Measurements from ENCODE around the gene CHSY3. TPM values are rescaled to one million over a fixed set of nuclear protein-coding genes. Genes with fewer than 3 reads are reported as not detected.

CHSY3 gene
- total RNA-seq, 4 donors from 2014 or later, result 3.1 to 6.9 (median 4.1) TPM

DNA sequence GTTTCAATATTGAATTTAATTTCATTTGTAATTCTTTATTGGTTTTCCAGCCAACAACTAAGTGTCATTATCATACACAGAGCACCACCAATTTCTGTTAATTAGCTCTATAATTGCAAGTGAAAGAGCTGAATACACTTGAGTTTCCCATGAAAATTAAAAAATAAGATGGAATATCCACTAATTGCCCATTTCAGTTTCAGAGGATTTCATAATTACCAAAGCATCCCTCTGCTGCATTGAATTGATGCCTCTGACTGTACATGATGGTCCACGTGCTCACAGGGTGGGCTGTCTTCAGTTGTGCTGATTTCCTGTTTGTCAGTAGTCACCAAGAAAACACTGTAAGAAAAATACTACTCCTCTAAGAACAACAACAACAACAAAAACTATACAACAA is 163.8 kb downstream of the CHSY3 start:
- ATAC-seq (ENCODE audit: low FRiP score) (no peak), DNase-seq (ENCODE audit: low spot score) (no peak)
- TF ChIP-seq, protein P1, sequence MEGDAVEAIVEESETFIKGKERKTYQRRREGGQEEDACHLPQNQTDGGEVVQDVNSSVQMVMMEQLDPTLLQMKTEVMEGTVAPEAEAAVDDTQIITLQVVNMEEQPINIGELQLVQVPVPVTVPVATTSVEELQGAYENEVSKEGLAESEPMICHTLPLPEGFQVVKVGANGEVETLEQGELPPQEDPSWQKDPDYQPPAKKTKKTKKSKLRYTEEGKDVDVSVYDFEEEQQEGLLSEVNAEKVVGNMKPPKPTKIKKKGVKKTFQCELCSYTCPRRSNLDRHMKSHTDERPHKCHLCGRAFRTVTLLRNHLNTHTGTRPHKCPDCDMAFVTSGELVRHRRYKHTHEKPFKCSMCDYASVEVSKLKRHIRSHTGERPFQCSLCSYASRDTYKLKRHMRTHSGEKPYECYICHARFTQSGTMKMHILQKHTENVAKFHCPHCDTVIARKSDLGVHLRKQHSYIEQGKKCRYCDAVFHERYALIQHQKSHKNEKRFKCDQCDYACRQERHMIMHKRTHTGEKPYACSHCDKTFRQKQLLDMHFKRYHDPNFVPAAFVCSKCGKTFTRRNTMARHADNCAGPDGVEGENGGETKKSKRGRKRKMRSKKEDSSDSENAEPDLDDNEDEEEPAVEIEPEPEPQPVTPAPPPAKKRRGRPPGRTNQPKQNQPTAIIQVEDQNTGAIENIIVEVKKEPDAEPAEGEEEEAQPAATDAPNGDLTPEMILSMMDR (IDR thresholded peaks at IDR 0.05), result no peak

DNA sequence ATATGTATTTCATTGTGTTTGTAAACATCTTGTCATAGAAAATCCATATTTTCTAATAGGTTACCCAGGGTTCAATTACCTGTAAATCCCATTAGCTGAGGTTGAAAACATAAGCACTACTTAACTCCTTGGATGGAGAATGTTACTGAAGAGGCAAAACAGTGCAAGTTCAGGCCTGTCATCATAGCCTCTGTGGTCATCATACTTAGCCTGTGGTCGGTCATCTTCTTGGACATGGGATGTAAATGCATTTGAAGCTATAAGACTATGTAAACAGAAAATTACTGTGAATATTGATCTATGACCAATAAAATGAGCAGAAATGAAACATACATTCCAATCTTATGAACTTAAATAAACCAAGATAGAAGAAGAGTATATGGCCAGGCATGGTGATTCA is 164.7 kb downstream of the CHSY3 start:
- DNase-seq (ENCODE audit: low spot score) (no peak), ATAC-seq (ENCODE audit: low FRiP score) (no peak)
- TF ChIP-seq, protein P1 (IDR thresholded peaks at IDR 0.05), result no peak

DNA sequence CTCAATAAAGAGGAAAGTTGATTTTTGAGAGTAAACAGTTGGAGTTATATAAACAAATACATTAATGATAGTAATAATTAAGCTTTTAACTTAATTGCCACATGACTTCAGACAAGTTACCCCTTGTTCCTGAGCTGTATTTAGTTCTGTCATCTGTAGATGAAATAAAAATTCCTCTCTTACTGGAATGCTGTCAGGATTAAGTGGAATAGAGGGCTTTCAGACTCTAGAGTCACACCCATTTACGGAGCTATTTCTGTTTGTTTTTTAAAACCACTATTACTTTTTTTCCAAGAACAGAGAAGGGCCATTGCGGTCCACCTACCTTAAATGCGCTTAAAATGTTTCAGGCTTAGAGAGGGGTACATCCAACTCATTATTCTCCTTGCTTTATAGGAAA is 170.6 kb downstream of the CHSY3 start:
- DNase-seq (ENCODE audit: low spot score) (no peak), ATAC-seq (ENCODE audit: low FRiP score) (no peak)
- TF ChIP-seq, protein P1 (IDR thresholded peaks at IDR 0.05), result no peak

DNA sequence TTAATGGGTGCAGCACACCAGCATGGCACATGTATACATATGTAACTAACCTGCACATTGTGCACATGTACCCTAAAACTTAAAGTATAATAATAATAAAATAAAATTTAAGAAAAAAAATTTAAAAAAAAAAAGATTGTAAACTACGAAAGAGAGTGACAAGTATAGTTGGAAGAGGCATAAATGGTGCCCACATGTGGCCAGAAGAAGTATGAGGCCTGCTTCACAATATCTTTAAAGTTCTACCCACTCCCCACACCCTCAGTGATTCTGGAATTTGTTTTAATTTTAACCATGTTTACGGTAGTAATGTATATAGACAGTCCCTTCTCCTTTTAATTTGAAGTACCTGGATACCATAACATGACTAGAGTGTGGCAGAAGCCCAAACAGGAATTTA is 172.7 kb downstream of the CHSY3 start:
- DNase-seq (ENCODE audit: low spot score) (no peak), ATAC-seq (ENCODE audit: low FRiP score) (no peak)
- TF ChIP-seq, protein P1 (IDR thresholded peaks at IDR 0.05), result no peak

DNA sequence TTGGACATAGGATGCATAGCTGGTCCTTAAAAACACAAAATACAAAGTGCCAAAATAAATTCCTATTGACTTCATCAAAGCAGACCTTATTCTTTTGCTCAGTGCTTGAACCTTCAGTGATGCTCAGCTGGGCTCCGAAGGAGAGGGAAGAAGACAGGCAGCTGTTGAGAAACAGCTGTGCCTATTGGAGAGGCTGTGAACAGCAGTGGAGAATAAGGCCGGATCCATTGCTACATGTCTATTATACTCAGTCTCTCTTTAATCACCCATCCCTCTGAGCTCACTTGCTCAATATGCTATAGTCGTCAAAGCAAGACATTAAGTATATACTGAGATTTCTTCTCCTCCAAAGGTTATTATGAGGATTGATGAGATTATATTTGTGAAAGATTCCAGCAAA is 174.4 kb downstream of the CHSY3 start:
- ATAC-seq (ENCODE audit: low FRiP score) (no peak), DNase-seq (ENCODE audit: low spot score) (no peak)
- TF ChIP-seq, protein P1 (IDR thresholded peaks at IDR 0.05), result no peak

DNA sequence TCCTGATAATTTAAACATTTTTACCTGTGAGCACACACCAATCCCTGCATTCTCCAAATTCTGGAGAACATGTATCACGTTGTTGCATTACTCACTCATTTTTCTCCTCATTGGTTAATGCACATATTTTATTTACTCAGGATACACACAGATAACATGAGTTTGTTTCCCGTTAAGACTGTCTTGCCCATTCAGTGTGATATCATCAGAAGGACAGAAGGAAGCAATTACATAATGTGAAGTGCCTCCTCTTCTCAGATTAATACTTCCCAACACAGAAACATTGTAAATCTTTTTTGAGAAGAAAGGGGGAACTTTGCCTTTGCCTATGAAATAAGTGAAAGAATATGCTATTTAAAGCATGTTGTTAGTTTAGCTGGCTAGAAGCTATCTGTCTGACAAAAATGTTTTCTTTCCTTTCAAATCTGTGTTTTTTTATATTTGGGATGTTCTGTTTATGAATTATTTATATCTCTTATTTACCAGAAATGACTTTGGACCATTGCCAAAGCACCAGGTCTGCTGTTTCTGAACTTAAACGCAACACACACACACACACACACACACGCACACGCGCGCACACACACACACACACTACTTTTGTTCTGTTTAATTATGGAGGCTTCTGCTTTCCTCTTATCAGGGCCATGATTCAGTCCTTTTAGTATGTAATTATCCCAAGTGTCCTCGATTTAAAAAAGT is 186.5 kb downstream of the CHSY3 start:
- TF ChIP-seq, protein P1 (IDR thresholded peaks at IDR 0.05), result no peak
- ATAC-seq (ENCODE audit: low FRiP score), result no peak

DNA sequence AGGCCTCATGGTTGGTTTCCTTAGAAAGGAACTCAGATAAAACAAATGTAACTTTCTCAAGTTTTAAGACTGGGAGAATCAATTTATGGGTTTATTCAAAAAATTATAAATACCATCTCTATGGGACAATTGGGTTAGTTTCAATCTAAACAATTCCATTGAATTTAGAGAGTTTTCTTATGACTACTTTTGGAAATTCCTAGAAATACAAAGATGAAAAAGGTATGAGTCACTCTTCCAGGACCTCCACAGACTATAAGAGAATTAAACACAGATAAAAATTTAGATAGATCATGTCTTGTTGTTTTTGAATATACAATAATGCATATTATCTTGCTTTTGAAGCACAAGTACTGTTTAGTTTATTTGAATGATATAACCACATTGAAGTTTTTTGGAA is 188.7 kb downstream of the CHSY3 start:
- ATAC-seq (ENCODE audit: low FRiP score) (no peak), DNase-seq (ENCODE audit: low spot score) (no peak)
- TF ChIP-seq, protein P1 (IDR thresholded peaks at IDR 0.05), result no peak

More for the DNA sequence above, 186.5 kb downstream of the CHSY3 start:
- no peak for DNase-seq (ENCODE audit: low spot score)

All from omental fat pad (tissue), 4 donors.